HL-60 (cell line): ENCODE data around the gene DZIP1L.

Source experiments
- DNase-seq, 2 experiments: peaks; one replicate each; pipeline ENCODE4 v3.0.0-alpha.2; 2010 to 2020; ENCODE audit warnings: low read depth in 1 of 2, low spot score in 1 of 2
- H3K27ac ChIP-seq: fragments of 250-450 bp; sonication (Bioruptor Pico); replicated peaks from 2 replicates; pipeline ENCODE4 v1.5.1; 2020; ENCODE audit warnings: mild to moderate bottlenecking, moderate library complexity
- H3K27me3 ChIP-seq: fragments of 250-450 bp; sonication (Bioruptor Pico); 2 replicates; pipeline ENCODE4 v1.5.1; 2021; ENCODE audit warnings: mild to moderate bottlenecking, moderate library complexity; ENCODE audit not compliant: insufficient read depth, poor library complexity, severe bottlenecking
- H3K4me3 ChIP-seq: replicated peaks from 2 replicates; pipeline ENCODE4 v1.5.1; 2011; ENCODE audit warnings: mild to moderate bottlenecking, control low read depth, low read length; ENCODE audit not compliant: insufficient read depth
- GABPA ChIP-seq: IDR thresholded peaks from 2 replicates; pipeline ENCODE4 v1.6.1; 2012; ENCODE audit warnings: low read depth
- POLR2AphosphoS5 ChIP-seq: IDR thresholded peaks from 2 replicates; pipeline ENCODE4 v1.6.1; 2012; ENCODE audit warnings: low read depth
- SPI1 ChIP-seq: IDR thresholded peaks from 2 replicates; pipeline ENCODE4 v1.6.1; 2012; ENCODE audit warnings: low read depth, mild to moderate bottlenecking, borderline replicate concordance
- TF ChIP-seq, protein P1 (sequence below): IDR thresholded peaks from 2 replicates; pipeline ENCODE4 v1.6.1; 2012; ENCODE audit warnings: low read depth; ENCODE audit not compliant: insufficient replicate concordance
- TF ChIP-seq, protein P2 (sequence below): IDR thresholded peaks from one replicate; pipeline ENCODE4 v1.5.1; 2011; ENCODE audit warnings: low read length, control low read depth, inconsistent platforms; ENCODE audit not compliant: insufficient read depth

DZIP1L gene

DNA sequence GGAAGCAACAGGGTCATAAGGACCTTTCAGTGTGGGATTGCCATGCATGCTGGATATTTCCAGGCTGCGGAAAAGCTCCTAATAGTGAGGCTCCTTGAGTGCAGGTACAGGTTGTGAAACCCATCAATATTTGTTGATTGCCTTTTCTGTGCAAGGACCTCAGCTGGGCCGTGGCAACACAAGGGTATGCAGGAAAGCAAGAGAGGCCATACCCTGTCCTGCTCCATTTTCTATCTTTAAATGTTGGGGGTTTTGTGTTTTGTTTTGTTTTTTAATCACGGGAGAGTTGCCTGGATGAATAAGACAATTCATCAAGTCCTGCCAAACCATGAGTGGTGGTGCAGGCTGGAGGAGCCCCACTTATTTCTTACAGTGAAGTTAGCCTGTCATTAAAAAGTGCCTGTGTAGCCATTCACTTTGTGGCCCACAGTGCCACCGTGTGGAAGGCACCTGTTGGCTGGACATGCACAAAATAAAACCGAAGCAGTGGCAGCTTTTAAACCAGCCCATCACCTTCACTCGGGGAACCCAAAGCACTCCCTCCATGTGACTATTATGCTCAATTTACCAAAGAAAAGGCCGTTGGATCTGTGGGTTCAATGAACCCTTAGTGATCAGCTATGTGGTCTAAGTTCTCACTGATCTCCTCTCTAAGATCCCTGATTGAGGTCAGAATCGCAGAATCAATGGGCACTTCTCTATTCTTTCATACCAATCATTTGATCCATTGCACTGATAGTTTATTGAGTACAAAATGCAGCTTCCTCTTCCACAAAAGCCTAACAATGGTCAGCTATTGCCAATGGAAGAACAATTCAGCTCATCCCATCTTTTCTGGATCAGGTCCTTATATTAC is 63.2 kb downstream of the DZIP1L start:
- H3K4me3 ChIP-seq: no peak overlapping the region
- no peaks in the 10 kb centered on the region for H3K27me3 ChIP-seq
- TF ChIP-seq, protein P1, sequence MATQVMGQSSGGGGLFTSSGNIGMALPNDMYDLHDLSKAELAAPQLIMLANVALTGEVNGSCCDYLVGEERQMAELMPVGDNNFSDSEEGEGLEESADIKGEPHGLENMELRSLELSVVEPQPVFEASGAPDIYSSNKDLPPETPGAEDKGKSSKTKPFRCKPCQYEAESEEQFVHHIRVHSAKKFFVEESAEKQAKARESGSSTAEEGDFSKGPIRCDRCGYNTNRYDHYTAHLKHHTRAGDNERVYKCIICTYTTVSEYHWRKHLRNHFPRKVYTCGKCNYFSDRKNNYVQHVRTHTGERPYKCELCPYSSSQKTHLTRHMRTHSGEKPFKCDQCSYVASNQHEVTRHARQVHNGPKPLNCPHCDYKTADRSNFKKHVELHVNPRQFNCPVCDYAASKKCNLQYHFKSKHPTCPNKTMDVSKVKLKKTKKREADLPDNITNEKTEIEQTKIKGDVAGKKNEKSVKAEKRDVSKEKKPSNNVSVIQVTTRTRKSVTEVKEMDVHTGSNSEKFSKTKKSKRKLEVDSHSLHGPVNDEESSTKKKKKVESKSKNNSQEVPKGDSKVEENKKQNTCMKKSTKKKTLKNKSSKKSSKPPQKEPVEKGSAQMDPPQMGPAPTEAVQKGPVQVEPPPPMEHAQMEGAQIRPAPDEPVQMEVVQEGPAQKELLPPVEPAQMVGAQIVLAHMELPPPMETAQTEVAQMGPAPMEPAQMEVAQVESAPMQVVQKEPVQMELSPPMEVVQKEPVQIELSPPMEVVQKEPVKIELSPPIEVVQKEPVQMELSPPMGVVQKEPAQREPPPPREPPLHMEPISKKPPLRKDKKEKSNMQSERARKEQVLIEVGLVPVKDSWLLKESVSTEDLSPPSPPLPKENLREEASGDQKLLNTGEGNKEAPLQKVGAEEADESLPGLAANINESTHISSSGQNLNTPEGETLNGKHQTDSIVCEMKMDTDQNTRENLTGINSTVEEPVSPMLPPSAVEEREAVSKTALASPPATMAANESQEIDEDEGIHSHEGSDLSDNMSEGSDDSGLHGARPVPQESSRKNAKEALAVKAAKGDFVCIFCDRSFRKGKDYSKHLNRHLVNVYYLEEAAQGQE: no peak
- TF ChIP-seq SPI1 (no peak), GABPA (no peak), POLR2AphosphoS5 (no peak)
- TF ChIP-seq, protein P2, sequence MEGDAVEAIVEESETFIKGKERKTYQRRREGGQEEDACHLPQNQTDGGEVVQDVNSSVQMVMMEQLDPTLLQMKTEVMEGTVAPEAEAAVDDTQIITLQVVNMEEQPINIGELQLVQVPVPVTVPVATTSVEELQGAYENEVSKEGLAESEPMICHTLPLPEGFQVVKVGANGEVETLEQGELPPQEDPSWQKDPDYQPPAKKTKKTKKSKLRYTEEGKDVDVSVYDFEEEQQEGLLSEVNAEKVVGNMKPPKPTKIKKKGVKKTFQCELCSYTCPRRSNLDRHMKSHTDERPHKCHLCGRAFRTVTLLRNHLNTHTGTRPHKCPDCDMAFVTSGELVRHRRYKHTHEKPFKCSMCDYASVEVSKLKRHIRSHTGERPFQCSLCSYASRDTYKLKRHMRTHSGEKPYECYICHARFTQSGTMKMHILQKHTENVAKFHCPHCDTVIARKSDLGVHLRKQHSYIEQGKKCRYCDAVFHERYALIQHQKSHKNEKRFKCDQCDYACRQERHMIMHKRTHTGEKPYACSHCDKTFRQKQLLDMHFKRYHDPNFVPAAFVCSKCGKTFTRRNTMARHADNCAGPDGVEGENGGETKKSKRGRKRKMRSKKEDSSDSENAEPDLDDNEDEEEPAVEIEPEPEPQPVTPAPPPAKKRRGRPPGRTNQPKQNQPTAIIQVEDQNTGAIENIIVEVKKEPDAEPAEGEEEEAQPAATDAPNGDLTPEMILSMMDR: peak; percentile 71
- peak in 1 of 2 experiments; percentile 16 for DNase-seq
- H3K27ac ChIP-seq: no peak overlapping the region

DNA sequence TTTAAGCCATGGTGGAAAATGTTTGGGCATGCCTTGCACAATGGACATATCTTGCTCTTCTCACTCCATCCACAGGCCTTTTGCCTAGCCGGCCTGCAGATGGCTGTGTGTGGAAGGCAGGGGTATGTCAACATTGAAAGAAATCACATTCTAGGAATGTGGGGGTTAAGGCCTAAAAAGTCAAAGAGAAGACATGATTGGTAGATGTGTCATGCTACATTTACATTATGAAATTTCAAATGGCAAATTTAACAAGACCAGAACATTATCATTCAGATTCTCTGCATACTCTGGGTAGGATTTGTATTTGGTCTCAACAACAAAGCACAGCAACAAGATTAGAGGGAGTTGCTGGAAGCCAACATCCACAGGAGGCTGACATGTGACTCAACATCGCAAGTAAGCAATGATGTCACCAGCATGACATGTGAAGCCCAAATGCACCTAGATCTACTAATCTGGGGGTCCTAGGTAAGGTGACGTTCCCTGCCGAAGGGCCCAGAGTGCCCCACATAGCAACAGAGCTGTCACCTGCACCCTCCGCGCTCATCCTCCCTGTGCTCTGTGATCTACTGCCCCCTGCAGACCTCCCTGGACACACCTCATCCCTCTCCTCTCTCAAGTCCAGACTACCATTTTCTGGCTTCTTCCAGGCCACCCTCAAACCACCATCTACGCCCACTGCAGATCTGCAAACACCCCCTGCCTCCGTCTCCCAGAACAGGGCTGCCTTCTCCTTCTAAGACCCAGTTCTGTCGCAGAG is 66.1 kb downstream of the DZIP1L start:
- H3K4me3 ChIP-seq: no peak overlapping the region
- DNase-seq: no peak
- H3K27me3 ChIP-seq: no peaks in the 10 kb centered on the region
- TF ChIP-seq SPI1 (no peak), GABPA (no peak), POLR2AphosphoS5 (no peak)
- TF ChIP-seq, protein P1: no peak
- TF ChIP-seq, protein P2: no peak
- no peak overlapping the region for H3K27ac ChIP-seq

DNA sequence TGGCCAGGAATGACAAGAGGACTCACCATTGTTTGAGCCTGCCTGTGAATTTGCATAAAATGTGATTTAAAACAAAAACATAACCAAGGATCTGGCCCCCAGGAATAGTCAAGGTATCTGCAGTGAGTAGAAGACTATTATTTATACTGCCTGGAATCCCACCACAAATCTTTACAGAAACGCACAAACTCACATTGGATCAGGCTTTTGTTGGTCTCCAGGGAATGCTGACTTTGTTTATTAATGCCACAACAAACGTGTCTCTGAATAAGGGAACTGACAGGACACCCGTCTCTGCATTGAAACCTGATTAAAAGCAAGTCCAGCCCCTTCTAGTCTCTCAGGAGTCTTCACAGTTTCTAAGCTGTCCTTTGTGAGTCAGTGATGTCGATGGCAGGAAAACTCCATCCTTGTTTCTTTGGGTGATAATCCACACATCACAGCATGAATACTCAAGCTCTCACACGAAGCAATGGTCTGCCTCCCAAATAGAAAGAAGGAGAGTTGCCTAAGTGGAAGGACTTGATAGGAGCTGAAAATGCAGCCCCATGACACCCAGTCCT is 67.7 kb downstream of the DZIP1L start:
- H3K27ac ChIP-seq: no peak overlapping the region
- no peak overlapping the region for H3K4me3 ChIP-seq
- no peak for DNase-seq
- TF ChIP-seq, protein P1: no peak
- TF ChIP-seq, protein P2: no peak
- TF ChIP-seq GABPA (no peak), POLR2AphosphoS5 (no peak), SPI1 (no peak)
- no peaks in the 10 kb centered on the region for H3K27me3 ChIP-seq
